ENCODE data around the gene JAKMIP1. TPM values are rescaled to one million over a fixed set of nuclear protein-coding genes. Genes with fewer than 3 reads are reported as not detected.

JAKMIP1 gene
- total RNA-seq, 1 experiment from 2014 or later = not detected

DNA sequence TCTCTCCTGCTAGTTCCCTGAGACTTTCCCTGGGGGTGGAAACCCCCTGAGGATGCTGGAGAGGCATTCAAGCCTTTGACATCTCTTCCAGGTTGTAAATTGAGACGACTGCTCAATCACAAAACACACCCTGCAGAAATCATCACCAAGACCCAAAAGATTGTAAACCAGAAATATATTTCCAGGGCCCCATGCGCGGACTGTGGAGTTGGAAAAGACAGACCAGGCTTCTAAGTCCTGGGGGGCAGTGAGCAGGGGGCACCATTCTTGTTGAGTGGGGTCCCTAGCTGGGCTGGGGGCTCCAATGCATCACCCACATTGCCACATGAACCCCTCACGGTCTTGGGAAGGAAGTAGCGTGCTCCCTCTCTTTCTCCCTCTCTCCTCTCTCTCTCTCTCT, 94.2 kb downstream of the JAKMIP1 start:
- Histone ChIP-seq H3K9ac (ENCODE audit: low read length) (no peak overlapping the region), H4K20me1 (ENCODE audit: insufficient read depth) (no peaks in the 10 kb centered on the region), H3K9me3 (ENCODE audit: control insufficient read depth in 1 of 2, insufficient read depth in 1 of 2, low read depth in 1 of 2, low read length in 2 of 2) (no peaks in the 10 kb centered on the region), H3K4me2 (ENCODE audit: low read length) (no peak overlapping the region), H3K27ac (ENCODE audit: low read depth, low read length) (no peak overlapping the region), H3K36me3 (ENCODE audit: control insufficient read depth in 1 of 2, insufficient read depth in 2 of 2, low read length in 2 of 2) (no peaks in the 10 kb centered on the region), H2AFZ (ENCODE audit: low read depth, low read length, poor library complexity, severe bottlenecking) (no peak overlapping the region), H3K4me1 (ENCODE audit: control insufficient read depth in 1 of 2, insufficient read depth in 2 of 2, low read length in 2 of 2) (no peaks in the 10 kb centered on the region), H3K27me3 (ENCODE audit: insufficient read depth, low read length) (peaks cover 4% of the 10 kb centered on the region; the same call in 1 of the 2 replicates), H3K4me3 (replicated peaks in 1 of 2; ENCODE audit: low read depth in 1 of 2, low read length in 2 of 2) (no peak overlapping the region), H3K9me2 (ENCODE audit: insufficient read depth) (no peaks in the 10 kb centered on the region), H3K79me2 (ENCODE audit: insufficient read depth, low read length) (no peaks in the 10 kb centered on the region)
- ATAC-seq = no peak
- BruUV-seq (replicated peaks) = no TSS peak
- TF ChIP-seq, protein P1, sequence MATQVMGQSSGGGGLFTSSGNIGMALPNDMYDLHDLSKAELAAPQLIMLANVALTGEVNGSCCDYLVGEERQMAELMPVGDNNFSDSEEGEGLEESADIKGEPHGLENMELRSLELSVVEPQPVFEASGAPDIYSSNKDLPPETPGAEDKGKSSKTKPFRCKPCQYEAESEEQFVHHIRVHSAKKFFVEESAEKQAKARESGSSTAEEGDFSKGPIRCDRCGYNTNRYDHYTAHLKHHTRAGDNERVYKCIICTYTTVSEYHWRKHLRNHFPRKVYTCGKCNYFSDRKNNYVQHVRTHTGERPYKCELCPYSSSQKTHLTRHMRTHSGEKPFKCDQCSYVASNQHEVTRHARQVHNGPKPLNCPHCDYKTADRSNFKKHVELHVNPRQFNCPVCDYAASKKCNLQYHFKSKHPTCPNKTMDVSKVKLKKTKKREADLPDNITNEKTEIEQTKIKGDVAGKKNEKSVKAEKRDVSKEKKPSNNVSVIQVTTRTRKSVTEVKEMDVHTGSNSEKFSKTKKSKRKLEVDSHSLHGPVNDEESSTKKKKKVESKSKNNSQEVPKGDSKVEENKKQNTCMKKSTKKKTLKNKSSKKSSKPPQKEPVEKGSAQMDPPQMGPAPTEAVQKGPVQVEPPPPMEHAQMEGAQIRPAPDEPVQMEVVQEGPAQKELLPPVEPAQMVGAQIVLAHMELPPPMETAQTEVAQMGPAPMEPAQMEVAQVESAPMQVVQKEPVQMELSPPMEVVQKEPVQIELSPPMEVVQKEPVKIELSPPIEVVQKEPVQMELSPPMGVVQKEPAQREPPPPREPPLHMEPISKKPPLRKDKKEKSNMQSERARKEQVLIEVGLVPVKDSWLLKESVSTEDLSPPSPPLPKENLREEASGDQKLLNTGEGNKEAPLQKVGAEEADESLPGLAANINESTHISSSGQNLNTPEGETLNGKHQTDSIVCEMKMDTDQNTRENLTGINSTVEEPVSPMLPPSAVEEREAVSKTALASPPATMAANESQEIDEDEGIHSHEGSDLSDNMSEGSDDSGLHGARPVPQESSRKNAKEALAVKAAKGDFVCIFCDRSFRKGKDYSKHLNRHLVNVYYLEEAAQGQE (IDR thresholded peaks at IDR 0.05; ENCODE audit: low read depth) = no peak
- no peak for TF ChIP-seq EZH2 (IDR thresholded peaks at IDR 0.05)
- no peak for TF ChIP-seq SP1 (IDR thresholded peaks at IDR 0.05; ENCODE audit: low read depth)
- TF ChIP-seq SRF (IDR thresholded peaks at IDR 0.05; ENCODE audit: low read depth) = no peak
- TF ChIP-seq YY1 (IDR thresholded peaks at IDR 0.05; ENCODE audit: extremely low read depth, insufficient replicate concordance, low read depth, low read length) = no peak
- TF ChIP-seq TCF7L2 (IDR thresholded peaks at IDR 0.05; ENCODE audit: borderline replicate concordance, extremely low read depth, insufficient read depth, insufficient read length) = no peak
- TF ChIP-seq POLR2AphosphoS5 (IDR thresholded peaks at IDR 0.05; ENCODE audit: low read depth, low read length) = no peak
- no peak for TF ChIP-seq EZH2phosphoT487 (IDR thresholded peaks at IDR 0.05; ENCODE audit: borderline replicate concordance)
- TF ChIP-seq, protein P2, sequence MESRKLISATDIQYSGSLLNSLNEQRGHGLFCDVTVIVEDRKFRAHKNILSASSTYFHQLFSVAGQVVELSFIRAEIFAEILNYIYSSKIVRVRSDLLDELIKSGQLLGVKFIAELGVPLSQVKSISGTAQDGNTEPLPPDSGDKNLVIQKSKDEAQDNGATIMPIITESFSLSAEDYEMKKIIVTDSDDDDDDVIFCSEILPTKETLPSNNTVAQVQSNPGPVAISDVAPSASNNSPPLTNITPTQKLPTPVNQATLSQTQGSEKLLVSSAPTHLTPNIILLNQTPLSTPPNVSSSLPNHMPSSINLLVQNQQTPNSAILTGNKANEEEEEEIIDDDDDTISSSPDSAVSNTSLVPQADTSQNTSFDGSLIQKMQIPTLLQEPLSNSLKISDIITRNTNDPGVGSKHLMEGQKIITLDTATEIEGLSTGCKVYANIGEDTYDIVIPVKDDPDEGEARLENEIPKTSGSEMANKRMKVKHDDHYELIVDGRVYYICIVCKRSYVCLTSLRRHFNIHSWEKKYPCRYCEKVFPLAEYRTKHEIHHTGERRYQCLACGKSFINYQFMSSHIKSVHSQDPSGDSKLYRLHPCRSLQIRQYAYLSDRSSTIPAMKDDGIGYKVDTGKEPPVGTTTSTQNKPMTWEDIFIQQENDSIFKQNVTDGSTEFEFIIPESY (IDR thresholded peaks at IDR 0.05; ENCODE audit: extremely low read depth, insufficient replicate concordance, low read length) = no peak
- TF ChIP-seq, protein P3, sequence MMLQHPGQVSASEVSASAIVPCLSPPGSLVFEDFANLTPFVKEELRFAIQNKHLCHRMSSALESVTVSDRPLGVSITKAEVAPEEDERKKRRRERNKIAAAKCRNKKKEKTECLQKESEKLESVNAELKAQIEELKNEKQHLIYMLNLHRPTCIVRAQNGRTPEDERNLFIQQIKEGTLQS (IDR thresholded peaks at IDR 0.05) = no peak
- no peak for TF ChIP-seq ELF1 (IDR thresholded peaks at IDR 0.05; ENCODE audit: borderline replicate concordance, low read depth)
- no peak for TF ChIP-seq JUND (IDR thresholded peaks at IDR 0.05)
- TF ChIP-seq, protein P4, sequence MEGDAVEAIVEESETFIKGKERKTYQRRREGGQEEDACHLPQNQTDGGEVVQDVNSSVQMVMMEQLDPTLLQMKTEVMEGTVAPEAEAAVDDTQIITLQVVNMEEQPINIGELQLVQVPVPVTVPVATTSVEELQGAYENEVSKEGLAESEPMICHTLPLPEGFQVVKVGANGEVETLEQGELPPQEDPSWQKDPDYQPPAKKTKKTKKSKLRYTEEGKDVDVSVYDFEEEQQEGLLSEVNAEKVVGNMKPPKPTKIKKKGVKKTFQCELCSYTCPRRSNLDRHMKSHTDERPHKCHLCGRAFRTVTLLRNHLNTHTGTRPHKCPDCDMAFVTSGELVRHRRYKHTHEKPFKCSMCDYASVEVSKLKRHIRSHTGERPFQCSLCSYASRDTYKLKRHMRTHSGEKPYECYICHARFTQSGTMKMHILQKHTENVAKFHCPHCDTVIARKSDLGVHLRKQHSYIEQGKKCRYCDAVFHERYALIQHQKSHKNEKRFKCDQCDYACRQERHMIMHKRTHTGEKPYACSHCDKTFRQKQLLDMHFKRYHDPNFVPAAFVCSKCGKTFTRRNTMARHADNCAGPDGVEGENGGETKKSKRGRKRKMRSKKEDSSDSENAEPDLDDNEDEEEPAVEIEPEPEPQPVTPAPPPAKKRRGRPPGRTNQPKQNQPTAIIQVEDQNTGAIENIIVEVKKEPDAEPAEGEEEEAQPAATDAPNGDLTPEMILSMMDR (IDR thresholded peaks at IDR 0.05 in 2 of 3, conservative IDR thresholded peaks at IDR 0.05 in 1 of 3; ENCODE audit: borderline replicate concordance in 1 of 3, insufficient read depth in 1 of 3, low read depth in 2 of 3, low read length in 2 of 3) = no peak
- TF ChIP-seq FOSL1 (IDR thresholded peaks at IDR 0.05; ENCODE audit: low read depth) = no peak
- POLR2A ChIA-PET = no interaction called here
- DNase-seq (ENCODE audit: low read depth, low spot score) = no peak
- intact Hi-C loops (cut with micrococcal nuclease) = no loop called here
- RAD21 ChIA-PET (ENCODE audit: low non-redundant PET in 1 of 2, low total read pairs in 2 of 2, uncharacterized antibody in 2 of 2, unreplicated experiment in 2 of 2) = no interaction called here
- CTCF ChIA-PET = no interaction called here
